Measurements from ENCODE around the gene HMCN1.

Gene HMCN1

GRCh38 chr1:186146974-186147373 is 412.8 kb downstream of the HMCN1 start:
- Histone ChIP-seq H4K20me1 (ENCODE audit: insufficient read depth) (no peaks in the 10 kb centered on the region), H3K4me3 (IDR thresholded peaks at IDR 0.05; ENCODE audit: insufficient read depth, low read depth, low read length) (no peak overlapping the region), H3K4me1 (ENCODE audit: low read depth, poor library complexity, severe bottlenecking) (no peaks in the 10 kb centered on the region), H2AFZ (ENCODE audit: low read depth) (no peak overlapping the region), H3K36me3 (ENCODE audit: insufficient read depth) (no peaks in the 10 kb centered on the region), H3K27me3 (ENCODE audit: insufficient read depth, low read depth) (no peaks in the 10 kb centered on the region), H3K27ac (no peak overlapping the region), H3K9ac (no peak overlapping the region), H3K4me2 (no peak overlapping the region), H3K79me2 (ENCODE audit: insufficient read depth, low read depth) (no peaks in the 10 kb centered on the region)
- TF ChIP-seq CTCF (conservative IDR thresholded peaks at IDR 0.05; ENCODE audit: low read depth, low read length): no peak

GRCh38 chr1:186149591-186149990 is 415.4 kb downstream of the HMCN1 start:
- H3K27me3 ChIP-seq (ENCODE audit: insufficient read depth, low read depth): no peaks in the 10 kb centered on the region
- no peak overlapping the region for H3K27ac ChIP-seq
- no peak for TF ChIP-seq CTCF (conservative IDR thresholded peaks at IDR 0.05; ENCODE audit: low read depth, low read length)
- H4K20me1 ChIP-seq (ENCODE audit: insufficient read depth): no peaks in the 10 kb centered on the region
- no peaks in the 10 kb centered on the region for H3K4me1 ChIP-seq (ENCODE audit: low read depth, poor library complexity, severe bottlenecking)
- no peaks in the 10 kb centered on the region for H3K36me3 ChIP-seq (ENCODE audit: insufficient read depth)
- no peak overlapping the region for H3K9ac ChIP-seq
- no peaks in the 10 kb centered on the region for H3K79me2 ChIP-seq (ENCODE audit: insufficient read depth, low read depth)
- H2AFZ ChIP-seq (ENCODE audit: low read depth): no peak overlapping the region
- no peak overlapping the region for H3K4me2 ChIP-seq
- no peak overlapping the region for H3K4me3 ChIP-seq (IDR thresholded peaks at IDR 0.05; ENCODE audit: insufficient read depth, low read depth, low read length)

GRCh38 chr1:186152227-186152619 is 418.0 kb downstream of the HMCN1 start:
- Histone ChIP-seq H3K4me3 (IDR thresholded peaks at IDR 0.05; ENCODE audit: insufficient read depth, low read depth, low read length) (no peak overlapping the region), H3K79me2 (ENCODE audit: insufficient read depth, low read depth) (no peaks in the 10 kb centered on the region), H3K4me2 (no peak overlapping the region), H3K4me1 (ENCODE audit: low read depth, poor library complexity, severe bottlenecking) (no peaks in the 10 kb centered on the region), H4K20me1 (ENCODE audit: insufficient read depth) (no peaks in the 10 kb centered on the region), H3K9ac (no peak overlapping the region), H3K36me3 (ENCODE audit: insufficient read depth) (no peaks in the 10 kb centered on the region), H3K27ac (no peak overlapping the region), H2AFZ (ENCODE audit: low read depth) (no peak overlapping the region), H3K27me3 (ENCODE audit: insufficient read depth, low read depth) (no peaks in the 10 kb centered on the region)
- TF ChIP-seq CTCF (conservative IDR thresholded peaks at IDR 0.05; ENCODE audit: low read depth, low read length): no peak

GRCh38 chr1:186152620-186153239 is 418.5 kb downstream of the HMCN1 start:
- TF ChIP-seq CTCF (conservative IDR thresholded peaks at IDR 0.05; ENCODE audit: low read depth, low read length): no peak
- H3K4me3 ChIP-seq (IDR thresholded peaks at IDR 0.05; ENCODE audit: insufficient read depth, low read depth, low read length): no peak overlapping the region
- H3K4me2 ChIP-seq: no peak overlapping the region
- H3K36me3 ChIP-seq (ENCODE audit: insufficient read depth): no peaks in the 10 kb centered on the region
- H3K4me1 ChIP-seq (ENCODE audit: low read depth, poor library complexity, severe bottlenecking): no peaks in the 10 kb centered on the region
- no peak overlapping the region for H3K9ac ChIP-seq
- no peaks in the 10 kb centered on the region for H3K27me3 ChIP-seq (ENCODE audit: insufficient read depth, low read depth)
- no peak overlapping the region for H3K27ac ChIP-seq
- H2AFZ ChIP-seq (ENCODE audit: low read depth): no peak overlapping the region
- H3K79me2 ChIP-seq (ENCODE audit: insufficient read depth, low read depth): no peaks in the 10 kb centered on the region
- no peaks in the 10 kb centered on the region for H4K20me1 ChIP-seq (ENCODE audit: insufficient read depth)

Data from KMS-11 (cell line).